GM21360 (cell line): Measurements from ENCODE around the gene ABHD15.
"Not testable (repeated sequence)": the region's sequence is repeated elsewhere in the genome, so short reads cannot be mapped to it uniquely, and the experiment has no call there.

Experiments used
- ATAC-seq: cut with Tn5 transposase; IDR thresholded peaks from one replicate; pipeline ENCODE4 v1.9.1; 2021; ENCODE audit warnings: mild to moderate bottlenecking, moderate library complexity; ENCODE audit not compliant: unreplicated experiment

Gene ABHD15

DNA sequence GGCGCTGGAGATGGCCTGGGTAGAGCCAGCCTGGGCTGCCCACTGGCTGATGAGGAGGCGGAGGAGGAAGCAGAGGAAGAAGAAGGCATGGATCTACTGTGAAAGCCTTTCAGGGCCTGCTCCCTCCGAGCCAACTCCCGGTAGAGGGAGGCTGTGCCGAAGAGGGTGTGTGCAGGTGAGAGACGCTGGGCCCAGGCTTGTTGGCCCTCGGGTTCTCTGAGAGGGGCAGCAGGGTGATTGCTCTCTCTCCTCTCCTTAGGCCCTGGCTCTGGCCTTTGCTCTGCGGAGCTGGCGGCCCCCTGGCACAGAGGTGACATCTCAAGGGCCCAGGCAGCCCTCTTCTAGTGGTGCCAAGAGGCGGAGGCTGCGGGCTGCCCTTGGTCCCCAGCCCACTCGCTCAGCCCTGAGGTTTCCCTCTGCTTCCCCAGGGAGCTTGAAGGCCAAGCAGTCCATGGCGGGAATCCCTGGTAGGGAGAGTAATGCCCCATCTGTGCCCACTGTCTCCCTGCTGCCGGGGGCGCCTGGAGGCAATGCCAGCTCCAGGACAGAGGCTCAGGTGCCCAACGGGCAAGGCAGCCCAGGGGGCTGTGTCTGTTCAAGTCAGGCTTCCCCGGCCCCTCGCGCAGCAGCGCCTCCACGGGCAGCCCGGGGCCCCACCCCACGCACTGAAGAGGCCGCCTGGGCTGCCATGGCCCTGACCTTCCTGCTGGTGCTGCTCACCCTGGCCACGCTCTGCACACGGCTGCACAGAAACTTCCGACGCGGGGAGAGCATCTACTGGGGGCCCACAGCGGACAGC is 5.2 kb upstream of the ABHD15 start:
- no peak for ATAC-seq

- ATAC-seq = no peak
These were observed 4.6 kb upstream of the ABHD15 start for GRCh38 chr17:29571486-29571882.

- no peak for ATAC-seq
These were observed 3.7 kb upstream of the ABHD15 start for GRCh38 chr17:29570521-29570920.

GRCh38 chr17:29569245-29569950 is 2.6 kb upstream of the ABHD15 start:
- no peak for ATAC-seq

GRCh38 chr17:29568331-29569244 is 1.8 kb upstream of the ABHD15 start, which contains the start of gene TP53I13:
Gene TP53I13, plus strand, starts transcription at chr17:29568701. Its CDS starts 58 bp downstream, at chr17:29568759.
- peak; percentile 37 for ATAC-seq

GRCh38 chr17:29567554-29568330 is 905 bp upstream of the ABHD15 start:
- ATAC-seq = peak; percentile 32

GRCh38 chr17:29567304-29567553 is 392 bp upstream of the ABHD15 start:
- no peak for ATAC-seq

GRCh38 chr17:29565643-29566472 is 979 bp downstream of the ABHD15 start:
- no peak for ATAC-seq

DNA sequence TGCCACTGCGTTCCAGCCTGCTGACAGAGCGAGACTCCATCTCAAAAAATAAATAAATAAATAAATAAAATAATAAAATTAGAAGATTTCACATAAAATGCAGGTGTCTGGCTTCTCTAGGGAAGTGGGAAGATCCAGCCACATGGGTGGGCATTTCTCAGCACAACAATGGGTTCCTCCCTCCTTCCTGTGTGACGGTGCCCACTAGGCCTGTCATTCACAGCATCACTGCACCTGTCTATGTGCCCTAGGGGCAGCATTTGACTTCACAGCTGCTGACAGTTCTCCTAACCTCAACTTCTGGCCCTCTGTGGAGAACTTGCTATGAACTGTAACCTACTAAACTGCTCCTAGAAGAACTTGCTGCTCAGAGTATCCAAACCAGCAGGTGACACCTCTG is 3.0 kb downstream of the ABHD15 start:
- no peak for ATAC-seq

DNA sequence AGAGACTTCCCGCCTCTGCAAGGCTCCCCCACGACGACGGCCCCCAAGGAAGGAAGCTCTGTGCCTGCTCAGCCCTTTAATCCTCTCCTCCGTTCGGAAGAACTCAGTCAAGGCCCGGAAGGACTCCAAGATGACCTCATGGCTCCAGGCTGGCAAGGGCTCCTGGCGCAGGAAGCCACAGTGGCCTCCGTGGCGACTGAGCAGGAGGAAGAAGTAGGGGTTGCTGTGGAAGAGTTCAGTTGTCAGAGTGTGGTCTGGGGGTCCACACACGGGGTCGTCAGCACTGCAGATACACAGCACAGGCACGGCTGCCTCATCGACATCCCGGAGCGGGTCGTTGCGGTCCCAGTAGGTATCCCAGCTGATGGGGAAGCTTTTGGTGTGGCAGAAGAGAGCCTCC is 4.2 kb downstream of the ABHD15 start:
- ATAC-seq = no peak

GRCh38 chr17:29561554-29562517 is 5.0 kb downstream of the ABHD15 start:
- no peak for ATAC-seq

- ATAC-seq = no peak
These were observed 6.5 kb downstream of the ABHD15 start for GRCh38 chr17:29560316-29560715.

DNA sequence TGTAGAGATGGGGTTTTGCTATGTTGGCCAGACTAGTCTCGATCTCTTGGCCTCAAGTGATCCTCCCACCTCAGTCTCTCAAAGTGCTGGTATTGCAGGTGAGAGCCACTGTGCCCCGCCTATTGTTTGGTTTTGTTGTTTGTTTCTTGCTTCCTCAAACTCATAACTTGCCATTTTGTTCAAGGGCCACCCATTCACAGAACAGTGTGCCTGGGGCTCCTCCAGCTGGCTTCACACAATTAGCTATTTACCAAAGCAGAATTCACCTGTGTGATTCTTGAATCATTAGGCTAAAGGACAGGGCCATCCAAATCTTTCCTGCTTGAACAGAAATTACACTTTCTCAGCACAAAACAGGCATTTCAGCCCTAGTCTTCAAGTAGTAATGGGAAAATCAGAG is 7.2 kb downstream of the ABHD15 start:
- no peak for ATAC-seq

DNA sequence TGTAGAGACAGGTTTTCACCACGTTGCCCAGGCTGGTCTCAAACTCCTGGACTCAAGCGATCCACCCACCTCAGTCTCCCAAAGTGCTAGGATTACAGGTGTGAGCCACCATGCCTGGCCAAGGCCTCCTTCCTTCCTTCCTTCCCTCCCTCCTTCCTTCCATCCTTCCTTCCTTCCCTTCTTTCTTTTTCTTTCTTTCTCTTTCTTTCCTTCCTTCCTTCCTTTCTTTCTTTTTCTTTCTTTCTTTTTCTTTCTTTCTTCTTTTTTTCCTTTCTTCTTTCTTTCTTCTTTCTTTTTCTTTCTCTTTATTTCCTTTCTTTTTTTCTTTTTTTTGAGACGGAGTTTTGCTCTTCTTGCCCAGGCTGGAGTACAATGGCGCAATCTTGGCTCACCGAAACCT is 8.7 kb downstream of the ABHD15 start:
- ATAC-seq = not testable (repeated sequence)

- ATAC-seq = no peak
These were observed 9.1 kb downstream of the ABHD15 start for GRCh38 chr17:29557739-29558116.

- ATAC-seq = no peak
These were observed 9.6 kb downstream of the ABHD15 start for GRCh38 chr17:29557085-29557738.

DNA sequence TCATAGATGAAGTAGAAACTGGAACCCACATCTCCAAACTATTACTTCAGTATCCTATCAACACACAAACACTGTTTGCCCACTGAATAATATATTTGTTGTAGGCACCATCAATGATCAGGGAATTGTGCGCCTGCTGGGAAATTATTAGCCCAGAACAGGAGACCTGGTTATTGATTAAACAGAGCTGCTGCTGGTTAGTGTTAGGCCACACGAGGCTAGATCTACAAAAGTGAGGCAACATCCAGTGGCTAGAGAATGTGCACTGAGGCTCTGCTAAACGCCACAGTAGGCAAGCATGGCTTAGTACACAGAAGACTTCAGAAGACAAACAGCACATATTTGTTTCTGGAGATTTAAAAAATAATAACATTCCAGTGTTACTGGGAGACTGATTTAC is 11.0 kb downstream of the ABHD15 start:
- ATAC-seq = no peak

GRCh38 chr17:29549177-29549923 is 17.5 kb downstream of the ABHD15 start:
- no peak for ATAC-seq
